Bone marrow (tissue), 2 donors: ENCODE measurements around the gene FSTL4.

Experiments used
- DNase-seq, 2 donors: peaks; one replicate each; lab custom pipeline; 2025; lab: John Stamatoyannopoulos, UW

FSTL4 gene

GRCh38 chr5:133260715-133261114, 351.6 kb downstream of the FSTL4 start:
- DNase-seq = no peak

- no peak for DNase-seq
Observed at GRCh38 chr5:133259199-133259997, 352.9 kb downstream of the FSTL4 start.

GRCh38 chr5:133257977-133258376, 354.4 kb downstream of the FSTL4 start:
- DNase-seq = no peak

- DNase-seq = no peak
Observed at GRCh38 chr5:133256276-133256675, 356.1 kb downstream of the FSTL4 start.

- no peak for DNase-seq
Observed at GRCh38 chr5:133254803-133255202, 357.5 kb downstream of the FSTL4 start.

- no peak for DNase-seq
Observed at GRCh38 chr5:133253671-133254070, 358.7 kb downstream of the FSTL4 start.

- DNase-seq = no peak
Observed at GRCh38 chr5:133253070-133253469, 359.3 kb downstream of the FSTL4 start.

GRCh38 chr5:133252133-133252480, 360.2 kb downstream of the FSTL4 start:
- DNase-seq = no peak

GRCh38 chr5:133251296-133252132, 360.8 kb downstream of the FSTL4 start:
- no peak for DNase-seq

GRCh38 chr5:133250527-133250926, 361.8 kb downstream of the FSTL4 start:
- DNase-seq = no peak

- DNase-seq = no peak
Observed at GRCh38 chr5:133249593-133249992, 362.7 kb downstream of the FSTL4 start.

- no peak for DNase-seq
Observed at GRCh38 chr5:133247881-133248624, 364.3 kb downstream of the FSTL4 start.

- no peak for DNase-seq
Observed at GRCh38 chr5:133247151-133247709, 365.1 kb downstream of the FSTL4 start.

GRCh38 chr5:133246376-133247150, 365.8 kb downstream of the FSTL4 start:
- no peak for DNase-seq

GRCh38 chr5:133246053-133246370, 366.3 kb downstream of the FSTL4 start:
- no peak for DNase-seq

- DNase-seq = no peak
Observed at GRCh38 chr5:133245191-133246052, 366.9 kb downstream of the FSTL4 start.

- no peak for DNase-seq
Observed at GRCh38 chr5:133244242-133244641, 368.1 kb downstream of the FSTL4 start.

GRCh38 chr5:133243196-133243595, 369.1 kb downstream of the FSTL4 start:
- DNase-seq = no peak

GRCh38 chr5:133242221-133242835, 370.0 kb downstream of the FSTL4 start:
- DNase-seq = no peak
